Stimulated activated CD4-positive, alpha-beta T cell treated with anti-CD3 and anti-CD28 coated beads, Interleukin-4, amount 100 ng/mL, for 4 hours (primary cell): Measurements from ENCODE around the gene COPS7A.
A peak's percentile ranks its signal among the peaks of the same experiment; 100 is the strongest.

Experiments used
- DNase-seq, 2 experiments: peaks; one replicate each; pipeline ENCODE4 v3.0.0-alpha.2; 2020

Gene COPS7A

GRCh38 chr12:6751767-6752166, 27.9 kb downstream of the COPS7A start:
- no peak for DNase-seq

- peak; percentile 19 to 28 for DNase-seq
Observed at GRCh38 chr12:6752167-6752920, 28.5 kb downstream of the COPS7A start.

- peak; percentile 97 for DNase-seq
Observed at GRCh38 chr12:6752921-6753771, 29.3 kb downstream of the COPS7A start, which contains the start of gene MLF2. Gene MLF2 (minus strand): TSS chr12:6753141. CDS start chr12:6752334, 807 bp downstream.

- no peak for DNase-seq
Observed at GRCh38 chr12:6753772-6754356, 30.0 kb downstream of the COPS7A start.

GRCh38 chr12:6754411-6754810, 30.6 kb downstream of the COPS7A start:
- DNase-seq: no peak

GRCh38 chr12:6757028-6757690, 33.3 kb downstream of the COPS7A start:
- no peak for DNase-seq

- DNase-seq: no peak
Observed at GRCh38 chr12:6758506-6759095, 34.8 kb downstream of the COPS7A start.

GRCh38 chr12:6759741-6760140, 35.9 kb downstream of the COPS7A start:
- no peak for DNase-seq

- no peak for DNase-seq
Observed at GRCh38 chr12:6763380-6763779, 39.5 kb downstream of the COPS7A start.

- DNase-seq: peak in 1 of 2 experiments; percentile 29
Observed at GRCh38 chr12:6764011-6764828, 40.4 kb downstream of the COPS7A start.

- no peak for DNase-seq
Observed at GRCh38 chr12:6765048-6765633, 41.3 kb downstream of the COPS7A start.

GRCh38 chr12:6765634-6766581, 42.1 kb downstream of the COPS7A start, which contains the start of gene PTMS:
Gene PTMS (plus strand): TSS chr12:6766363. CDS start chr12:6766706, 343 bp downstream.
- DNase-seq: peak in 1 of 2 experiments; percentile 37

GRCh38 chr12:6766651-6767349, 43.0 kb downstream of the COPS7A start:
- DNase-seq: peak; percentile 22 to 58

- no peak for DNase-seq
Observed at GRCh38 chr12:6767353-6768319, 43.8 kb downstream of the COPS7A start.

GRCh38 chr12:6768437-6768914, 44.6 kb downstream of the COPS7A start:
- no peak for DNase-seq

- DNase-seq: no peak
Observed at GRCh38 chr12:6768990-6769389, 45.1 kb downstream of the COPS7A start.

- no peak for DNase-seq
Observed at GRCh38 chr12:6769666-6770065, 45.8 kb downstream of the COPS7A start.

GRCh38 chr12:6770094-6770493, 46.2 kb downstream of the COPS7A start:
- no peak for DNase-seq
